HL-60 (cell line): ENCODE results near the gene CCL4.

Experiments
- DNase-seq, 2 experiments: peaks; one replicate each; pipeline ENCODE4 v3.0.0-alpha.2; 2010 to 2020; ENCODE audit warnings: low read depth in 1 of 2, low spot score in 1 of 2
- H3K27ac ChIP-seq: fragments of 250-450 bp; sonication (Bioruptor Pico); replicated peaks from 2 replicates; pipeline ENCODE4 v1.5.1; 2020; ENCODE audit warnings: mild to moderate bottlenecking, moderate library complexity
- H3K27me3 ChIP-seq: fragments of 250-450 bp; sonication (Bioruptor Pico); 2 replicates; pipeline ENCODE4 v1.5.1; 2021; ENCODE audit warnings: mild to moderate bottlenecking, moderate library complexity; ENCODE audit not compliant: insufficient read depth, poor library complexity, severe bottlenecking
- H3K4me3 ChIP-seq: replicated peaks from 2 replicates; pipeline ENCODE4 v1.5.1; 2011; ENCODE audit warnings: mild to moderate bottlenecking, control low read depth, low read length; ENCODE audit not compliant: insufficient read depth
- CTCF ChIP-seq: IDR thresholded peaks from one replicate; pipeline ENCODE4 v1.5.1; 2011; ENCODE audit warnings: low read length, control low read depth, inconsistent platforms; ENCODE audit not compliant: insufficient read depth
- GABPA ChIP-seq: IDR thresholded peaks from 2 replicates; pipeline ENCODE4 v1.6.1; 2012; ENCODE audit warnings: low read depth
- POLR2AphosphoS5 ChIP-seq: IDR thresholded peaks from 2 replicates; pipeline ENCODE4 v1.6.1; 2012; ENCODE audit warnings: low read depth
- REST ChIP-seq: IDR thresholded peaks from 2 replicates; pipeline ENCODE4 v1.6.1; 2012; ENCODE audit warnings: low read depth; ENCODE audit not compliant: insufficient replicate concordance
- SPI1 ChIP-seq: IDR thresholded peaks from 2 replicates; pipeline ENCODE4 v1.6.1; 2012; ENCODE audit warnings: low read depth, mild to moderate bottlenecking, borderline replicate concordance

Gene CCL4

GRCh38 chr17:36152639-36153120 is 49.1 kb downstream of the CCL4 start:
- no peak overlapping the region for H3K27ac ChIP-seq
- H3K27me3 ChIP-seq, result no peaks in the 10 kb centered on the region
- H3K4me3 ChIP-seq, result no peak overlapping the region
- peak in 1 of 2 experiments; percentile 14 for DNase-seq
- no peak for TF ChIP-seq POLR2AphosphoS5
- TF ChIP-seq GABPA, result no peak
- no peak for TF ChIP-seq REST
- no peak for TF ChIP-seq SPI1
- no peak for TF ChIP-seq CTCF

- no peak for TF ChIP-seq POLR2AphosphoS5
- TF ChIP-seq GABPA, result no peak
- TF ChIP-seq REST, result no peak
- no peak for TF ChIP-seq SPI1
- TF ChIP-seq CTCF, result no peak
- no peak overlapping the region for H3K4me3 ChIP-seq
- H3K27ac ChIP-seq, result no peak overlapping the region
- DNase-seq, result no peak
- H3K27me3 ChIP-seq, result no peaks in the 10 kb centered on the region
Measured at GRCh38 chr17:36153895-36154610, 50.4 kb downstream of the CCL4 start.
